ENCODE measurements around the gene DLX1. TPM values are rescaled to one million over a fixed set of nuclear protein-coding genes. Genes with fewer than 3 reads are reported as not detected.

Gene DLX1
- total and polyA plus RNA-seq, 2 experiments from 2014 or later: not detected

DNA sequence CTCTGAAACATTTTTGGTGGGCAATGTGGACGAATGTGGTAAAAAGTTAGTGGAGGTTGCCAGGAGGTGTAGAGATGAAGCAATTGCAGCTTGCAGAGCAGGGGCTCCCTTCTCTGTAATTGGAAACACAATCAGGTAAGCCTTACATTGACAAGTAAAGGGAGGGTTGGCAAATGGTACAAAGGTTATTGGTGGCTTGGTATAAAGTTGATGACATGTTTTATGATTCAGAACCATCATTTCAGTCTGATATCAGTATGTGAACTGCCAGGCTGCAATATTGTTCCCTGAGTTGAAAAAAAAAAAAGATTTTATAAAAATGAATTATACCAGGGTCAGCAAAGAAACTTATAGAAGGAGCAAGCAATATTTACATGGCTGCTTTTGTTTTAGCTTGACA lies 14.4 kb upstream of the DLX1 start:
- no peaks in the 10 kb centered on the region for H4K20me1 ChIP-seq (replicated peaks; ENCODE audit: insufficient read depth)
- H3K9me2 ChIP-seq (ENCODE audit: insufficient read depth): no peaks in the 10 kb centered on the region
- H3K4me2 ChIP-seq: no peak overlapping the region
- no peaks in the 10 kb centered on the region for H3K4me1 ChIP-seq (ENCODE audit: insufficient read depth)
- H3F3A ChIP-seq (replicated peaks; ENCODE audit: low read depth): no peaks in the 10 kb centered on the region
- no peak for ATAC-seq
- no peaks in the 10 kb centered on the region for H3K36me3 ChIP-seq (ENCODE audit: insufficient read depth)
- no peak overlapping the region for H2AFZ ChIP-seq
- Mint-ChIP-seq H3K4me3 (no peak overlapping the region), H3K27ac (no peak overlapping the region), H3K36me3 (ENCODE audit: low read depth) (no peaks in the 10 kb centered on the region), H3K27me3 (ENCODE audit: insufficient read depth, low read depth, poor library complexity) (no peaks in the 10 kb centered on the region), H3K4me1 (no peaks in the 10 kb centered on the region), H3K9me3 (no peaks in the 10 kb centered on the region)
- no peaks in the 10 kb centered on the region for H3K79me2 ChIP-seq (replicated peaks; ENCODE audit: insufficient read depth)
- TF ChIP-seq, protein P1, sequence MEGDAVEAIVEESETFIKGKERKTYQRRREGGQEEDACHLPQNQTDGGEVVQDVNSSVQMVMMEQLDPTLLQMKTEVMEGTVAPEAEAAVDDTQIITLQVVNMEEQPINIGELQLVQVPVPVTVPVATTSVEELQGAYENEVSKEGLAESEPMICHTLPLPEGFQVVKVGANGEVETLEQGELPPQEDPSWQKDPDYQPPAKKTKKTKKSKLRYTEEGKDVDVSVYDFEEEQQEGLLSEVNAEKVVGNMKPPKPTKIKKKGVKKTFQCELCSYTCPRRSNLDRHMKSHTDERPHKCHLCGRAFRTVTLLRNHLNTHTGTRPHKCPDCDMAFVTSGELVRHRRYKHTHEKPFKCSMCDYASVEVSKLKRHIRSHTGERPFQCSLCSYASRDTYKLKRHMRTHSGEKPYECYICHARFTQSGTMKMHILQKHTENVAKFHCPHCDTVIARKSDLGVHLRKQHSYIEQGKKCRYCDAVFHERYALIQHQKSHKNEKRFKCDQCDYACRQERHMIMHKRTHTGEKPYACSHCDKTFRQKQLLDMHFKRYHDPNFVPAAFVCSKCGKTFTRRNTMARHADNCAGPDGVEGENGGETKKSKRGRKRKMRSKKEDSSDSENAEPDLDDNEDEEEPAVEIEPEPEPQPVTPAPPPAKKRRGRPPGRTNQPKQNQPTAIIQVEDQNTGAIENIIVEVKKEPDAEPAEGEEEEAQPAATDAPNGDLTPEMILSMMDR (conservative IDR thresholded peaks at IDR 0.05; ENCODE audit: low read depth in 2 of 2): no peak
- TF ChIP-seq EZH2phosphoT487 (IDR thresholded peaks at IDR 0.05; ENCODE audit: unreplicated experiment) (no peak), ZNF114 (CRISPR knock-in tag; IDR thresholded peaks at IDR 0.05) (no peak), POLR2AphosphoS5 (IDR thresholded peaks at IDR 0.05; ENCODE audit: low read depth) (no peak), CREB1 (CRISPR knock-in tag; IDR thresholded peaks at IDR 0.05; ENCODE audit: low read depth) (no peak), NANOG (IDR thresholded peaks at IDR 0.05; ENCODE audit: borderline replicate concordance) (no peak), ZNF331 (CRISPR knock-in tag; IDR thresholded peaks at IDR 0.05; ENCODE audit: low read depth) (no peak), EZH2 (IDR thresholded peaks at IDR 0.05; ENCODE audit: low read depth, unreplicated experiment) (no peak), STAT1 (IDR thresholded peaks at IDR 0.05; ENCODE audit: unreplicated experiment) (no peak), JUNB (IDR thresholded peaks at IDR 0.05; ENCODE audit: unreplicated experiment) (no peak)
- TF ChIP-seq, protein P2, sequence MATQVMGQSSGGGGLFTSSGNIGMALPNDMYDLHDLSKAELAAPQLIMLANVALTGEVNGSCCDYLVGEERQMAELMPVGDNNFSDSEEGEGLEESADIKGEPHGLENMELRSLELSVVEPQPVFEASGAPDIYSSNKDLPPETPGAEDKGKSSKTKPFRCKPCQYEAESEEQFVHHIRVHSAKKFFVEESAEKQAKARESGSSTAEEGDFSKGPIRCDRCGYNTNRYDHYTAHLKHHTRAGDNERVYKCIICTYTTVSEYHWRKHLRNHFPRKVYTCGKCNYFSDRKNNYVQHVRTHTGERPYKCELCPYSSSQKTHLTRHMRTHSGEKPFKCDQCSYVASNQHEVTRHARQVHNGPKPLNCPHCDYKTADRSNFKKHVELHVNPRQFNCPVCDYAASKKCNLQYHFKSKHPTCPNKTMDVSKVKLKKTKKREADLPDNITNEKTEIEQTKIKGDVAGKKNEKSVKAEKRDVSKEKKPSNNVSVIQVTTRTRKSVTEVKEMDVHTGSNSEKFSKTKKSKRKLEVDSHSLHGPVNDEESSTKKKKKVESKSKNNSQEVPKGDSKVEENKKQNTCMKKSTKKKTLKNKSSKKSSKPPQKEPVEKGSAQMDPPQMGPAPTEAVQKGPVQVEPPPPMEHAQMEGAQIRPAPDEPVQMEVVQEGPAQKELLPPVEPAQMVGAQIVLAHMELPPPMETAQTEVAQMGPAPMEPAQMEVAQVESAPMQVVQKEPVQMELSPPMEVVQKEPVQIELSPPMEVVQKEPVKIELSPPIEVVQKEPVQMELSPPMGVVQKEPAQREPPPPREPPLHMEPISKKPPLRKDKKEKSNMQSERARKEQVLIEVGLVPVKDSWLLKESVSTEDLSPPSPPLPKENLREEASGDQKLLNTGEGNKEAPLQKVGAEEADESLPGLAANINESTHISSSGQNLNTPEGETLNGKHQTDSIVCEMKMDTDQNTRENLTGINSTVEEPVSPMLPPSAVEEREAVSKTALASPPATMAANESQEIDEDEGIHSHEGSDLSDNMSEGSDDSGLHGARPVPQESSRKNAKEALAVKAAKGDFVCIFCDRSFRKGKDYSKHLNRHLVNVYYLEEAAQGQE (IDR thresholded peaks at IDR 0.05; ENCODE audit: unreplicated experiment): no peak
- TF ChIP-seq, protein P3, sequence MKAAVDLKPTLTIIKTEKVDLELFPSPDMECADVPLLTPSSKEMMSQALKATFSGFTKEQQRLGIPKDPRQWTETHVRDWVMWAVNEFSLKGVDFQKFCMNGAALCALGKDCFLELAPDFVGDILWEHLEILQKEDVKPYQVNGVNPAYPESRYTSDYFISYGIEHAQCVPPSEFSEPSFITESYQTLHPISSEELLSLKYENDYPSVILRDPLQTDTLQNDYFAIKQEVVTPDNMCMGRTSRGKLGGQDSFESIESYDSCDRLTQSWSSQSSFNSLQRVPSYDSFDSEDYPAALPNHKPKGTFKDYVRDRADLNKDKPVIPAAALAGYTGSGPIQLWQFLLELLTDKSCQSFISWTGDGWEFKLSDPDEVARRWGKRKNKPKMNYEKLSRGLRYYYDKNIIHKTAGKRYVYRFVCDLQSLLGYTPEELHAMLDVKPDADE (IDR thresholded peaks at IDR 0.05): no peak
- TF ChIP-seq, protein P4, sequence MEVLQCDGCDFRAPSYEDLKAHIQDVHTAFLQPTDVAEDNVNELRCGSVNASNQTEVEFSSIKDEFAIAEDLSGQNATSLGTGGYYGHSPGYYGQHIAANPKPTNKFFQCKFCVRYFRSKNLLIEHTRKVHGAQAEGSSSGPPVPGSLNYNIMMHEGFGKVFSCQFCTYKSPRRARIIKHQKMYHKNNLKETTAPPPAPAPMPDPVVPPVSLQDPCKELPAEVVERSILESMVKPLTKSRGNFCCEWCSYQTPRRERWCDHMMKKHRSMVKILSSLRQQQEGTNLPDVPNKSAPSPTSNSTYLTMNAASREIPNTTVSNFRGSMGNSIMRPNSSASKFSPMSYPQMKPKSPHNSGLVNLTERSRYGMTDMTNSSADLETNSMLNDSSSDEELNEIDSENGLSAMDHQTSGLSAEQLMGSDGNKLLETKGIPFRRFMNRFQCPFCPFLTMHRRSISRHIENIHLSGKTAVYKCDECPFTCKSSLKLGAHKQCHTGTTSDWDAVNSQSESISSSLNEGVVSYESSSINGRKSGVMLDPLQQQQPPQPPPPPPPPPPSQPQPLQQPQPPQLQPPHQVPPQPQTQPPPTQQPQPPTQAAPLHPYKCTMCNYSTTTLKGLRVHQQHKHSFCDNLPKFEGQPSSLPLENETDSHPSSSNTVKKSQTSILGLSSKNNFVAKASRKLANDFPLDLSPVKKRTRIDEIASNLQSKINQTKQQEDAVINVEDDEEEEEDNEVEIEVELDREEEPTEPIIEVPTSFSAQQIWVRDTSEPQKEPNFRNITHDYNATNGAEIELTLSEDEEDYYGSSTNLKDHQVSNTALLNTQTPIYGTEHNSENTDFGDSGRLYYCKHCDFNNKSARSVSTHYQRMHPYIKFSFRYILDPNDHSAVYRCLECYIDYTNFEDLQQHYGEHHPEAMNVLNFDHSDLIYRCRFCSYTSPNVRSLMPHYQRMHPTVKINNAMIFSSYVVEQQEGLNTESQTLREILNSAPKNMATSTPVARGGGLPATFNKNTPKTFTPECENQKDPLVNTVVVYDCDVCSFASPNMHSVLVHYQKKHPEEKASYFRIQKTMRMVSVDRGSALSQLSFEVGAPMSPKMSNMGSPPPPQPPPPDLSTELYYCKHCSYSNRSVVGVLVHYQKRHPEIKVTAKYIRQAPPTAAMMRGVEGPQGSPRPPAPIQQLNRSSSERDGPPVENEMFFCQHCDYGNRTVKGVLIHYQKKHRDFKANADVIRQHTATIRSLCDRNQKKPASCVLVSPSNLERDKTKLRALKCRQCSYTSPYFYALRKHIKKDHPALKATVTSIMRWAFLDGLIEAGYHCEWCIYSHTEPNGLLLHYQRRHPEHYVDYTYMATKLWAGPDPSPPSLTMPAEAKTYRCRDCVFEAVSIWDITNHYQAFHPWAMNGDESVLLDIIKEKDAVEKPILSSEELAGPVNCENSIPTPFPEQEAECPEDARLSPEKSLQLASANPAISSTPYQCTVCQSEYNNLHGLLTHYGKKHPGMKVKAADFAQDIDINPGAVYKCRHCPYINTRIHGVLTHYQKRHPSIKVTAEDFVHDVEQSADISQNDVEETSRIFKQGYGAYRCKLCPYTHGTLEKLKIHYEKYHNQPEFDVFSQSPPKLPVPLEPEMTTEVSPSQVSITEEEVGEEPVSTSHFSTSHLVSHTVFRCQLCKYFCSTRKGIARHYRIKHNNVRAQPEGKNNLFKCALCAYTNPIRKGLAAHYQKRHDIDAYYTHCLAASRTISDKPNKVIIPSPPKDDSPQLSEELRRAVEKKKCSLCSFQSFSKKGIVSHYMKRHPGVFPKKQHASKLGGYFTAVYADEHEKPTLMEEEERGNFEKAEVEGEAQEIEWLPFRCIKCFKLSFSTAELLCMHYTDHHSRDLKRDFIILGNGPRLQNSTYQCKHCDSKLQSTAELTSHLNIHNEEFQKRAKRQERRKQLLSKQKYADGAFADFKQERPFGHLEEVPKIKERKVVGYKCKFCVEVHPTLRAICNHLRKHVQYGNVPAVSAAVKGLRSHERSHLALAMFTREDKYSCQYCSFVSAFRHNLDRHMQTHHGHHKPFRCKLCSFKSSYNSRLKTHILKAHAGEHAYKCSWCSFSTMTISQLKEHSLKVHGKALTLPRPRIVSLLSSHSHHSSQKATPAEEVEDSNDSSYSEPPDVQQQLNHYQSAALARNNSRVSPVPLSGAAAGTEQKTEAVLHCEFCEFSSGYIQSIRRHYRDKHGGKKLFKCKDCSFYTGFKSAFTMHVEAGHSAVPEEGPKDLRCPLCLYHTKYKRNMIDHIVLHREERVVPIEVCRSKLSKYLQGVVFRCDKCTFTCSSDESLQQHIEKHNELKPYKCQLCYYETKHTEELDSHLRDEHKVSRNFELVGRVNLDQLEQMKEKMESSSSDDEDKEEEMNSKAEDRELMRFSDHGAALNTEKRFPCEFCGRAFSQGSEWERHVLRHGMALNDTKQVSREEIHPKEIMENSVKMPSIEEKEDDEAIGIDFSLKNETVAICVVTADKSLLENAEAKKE (CRISPR knock-in tag; IDR thresholded peaks at IDR 0.05): no peak
- H3K4me3 ChIP-seq: no peak overlapping the region
- H3K27ac ChIP-seq (ENCODE audit: low read depth): no peak overlapping the region
- DNase-seq (ENCODE audit: low spot score): no peak
- H3K27me3 ChIP-seq (ENCODE audit: insufficient read depth): no peaks in the 10 kb centered on the region

All from GM23338 (cell line).